NCI-H345 treated with DMSO at 0.1 percent for 48 hours (cell line): ENCODE data around the gene ADD3.

Source experiments
- DNase-seq: peaks from one replicate; lab custom pipeline; 2025; ENCODE audit not compliant: unreplicated experiment; lab: John Stamatoyannopoulos, UW

ADD3 gene

GRCh38 chr10:110172155-110172554, 164.4 kb downstream of the ADD3 start:
- DNase-seq: no peak

- DNase-seq: peak; percentile 42
These were observed 166.4 kb downstream of the ADD3 start for GRCh38 chr10:110174201-110174600.

GRCh38 chr10:110174816-110175215, 167.0 kb downstream of the ADD3 start:
- DNase-seq: no peak

GRCh38 chr10:110175406-110175805, 167.6 kb downstream of the ADD3 start:
- DNase-seq: no peak

GRCh38 chr10:110176141-110177030, 168.6 kb downstream of the ADD3 start:
- no peak for DNase-seq

- no peak for DNase-seq
These were observed 171.4 kb downstream of the ADD3 start for GRCh38 chr10:110179220-110179619.

GRCh38 chr10:110181451-110181850, 173.7 kb downstream of the ADD3 start:
- DNase-seq: no peak

- DNase-seq: no peak
These were observed 174.1 kb downstream of the ADD3 start for GRCh38 chr10:110181911-110182310.

- DNase-seq: no peak
These were observed 176.6 kb downstream of the ADD3 start for GRCh38 chr10:110184398-110184797.
